Ramos (cell line): ENCODE results near the gene UNC119B.

Source experiments
- in situ Hi-C: fragments of 300-500 bp; cut with MboI; formaldehyde crosslinking; loops from one replicate; pipeline ENCODE4 v1.14.3; 2022; ENCODE audit warnings: low sequenced_read_pairs; ENCODE audit not compliant: unreplicated experiment

The UNC119B gene

DNA sequence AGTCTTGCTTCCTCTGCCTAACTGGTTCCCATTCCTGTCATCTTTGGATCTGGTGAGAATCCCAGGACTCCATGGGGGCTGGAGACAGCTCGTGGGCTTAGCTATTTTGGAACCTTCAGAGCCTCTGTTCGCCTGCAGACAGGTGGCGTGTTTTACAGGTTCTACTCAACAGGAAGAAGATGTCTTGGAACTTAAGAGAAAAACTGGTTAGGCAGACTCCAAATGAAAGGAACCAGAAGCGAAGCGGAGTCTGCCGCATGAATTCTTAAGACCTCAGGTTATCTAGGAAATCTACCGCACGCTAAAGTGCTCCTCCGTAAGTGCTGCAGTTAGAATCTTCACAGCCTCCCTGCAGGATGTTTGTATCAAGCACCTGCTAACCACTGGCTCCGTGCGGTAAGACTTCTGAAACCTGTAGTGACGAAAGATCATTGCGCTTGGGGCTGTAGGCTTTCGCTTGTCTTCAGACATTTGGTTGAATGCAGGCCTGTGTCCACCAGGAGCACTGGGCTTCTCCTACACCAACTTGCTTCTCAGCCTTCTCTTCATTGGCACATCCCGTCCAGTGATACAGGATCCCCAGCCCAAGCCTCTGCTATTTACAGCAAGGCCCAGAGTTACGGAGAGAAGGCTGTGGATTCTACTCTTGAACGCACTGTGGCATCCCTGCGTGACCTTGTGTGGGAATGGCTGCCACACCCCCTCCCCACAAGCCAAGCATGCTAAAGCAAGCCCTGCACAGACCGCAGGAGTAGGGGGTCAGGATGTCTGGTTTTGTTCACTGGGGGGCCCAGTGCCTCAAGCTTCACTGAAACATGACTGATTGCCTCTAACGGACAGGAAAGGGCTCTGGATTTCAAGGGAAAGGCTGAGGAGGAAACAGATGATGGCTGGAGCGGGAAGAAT, 50.3 kb downstream of the UNC119B start:
- in situ Hi-C loops, result no loop called here

DNA sequence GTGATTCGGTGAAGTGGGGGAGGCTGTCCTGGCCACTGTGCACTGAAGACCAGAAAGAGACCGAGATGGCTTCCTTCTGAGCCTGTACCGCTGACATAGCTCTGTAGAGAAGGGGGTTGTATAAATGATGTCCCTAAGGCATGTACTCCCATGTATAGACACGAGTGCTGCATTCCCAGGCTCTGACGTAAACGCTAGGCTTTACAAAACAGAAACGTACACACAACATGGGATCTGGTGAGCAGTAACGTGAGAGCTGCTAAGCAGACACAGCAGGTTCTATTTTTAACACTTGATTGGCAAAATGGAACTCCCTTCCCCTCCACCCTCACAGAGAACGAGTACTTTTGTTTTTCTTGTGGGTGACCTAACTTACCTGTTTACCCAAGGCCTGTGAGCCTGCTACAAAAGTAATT, 51.3 kb downstream of the UNC119B start:
- in situ Hi-C loops, result no loop called here

DNA sequence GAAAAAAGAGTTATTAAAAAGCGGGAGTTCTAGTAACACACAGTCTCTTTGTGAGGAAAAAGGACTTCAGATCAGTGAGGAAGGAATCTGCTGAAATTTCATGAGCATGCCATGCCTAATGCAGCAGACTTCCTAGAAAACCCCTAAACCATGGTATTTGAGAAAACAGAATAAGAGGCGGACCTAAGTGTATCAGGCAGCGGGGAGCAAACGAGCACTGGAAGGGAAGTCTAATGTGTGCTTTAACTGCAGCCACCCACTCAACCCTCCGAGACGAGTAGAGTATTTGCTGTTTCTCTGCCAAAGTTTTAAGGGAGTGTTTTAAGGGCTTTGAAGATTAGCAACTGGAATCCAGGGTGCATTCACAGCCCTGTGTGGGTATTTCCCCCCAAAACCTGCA, 51.8 kb downstream of the UNC119B start:
- in situ Hi-C loops, result no loop called here

DNA sequence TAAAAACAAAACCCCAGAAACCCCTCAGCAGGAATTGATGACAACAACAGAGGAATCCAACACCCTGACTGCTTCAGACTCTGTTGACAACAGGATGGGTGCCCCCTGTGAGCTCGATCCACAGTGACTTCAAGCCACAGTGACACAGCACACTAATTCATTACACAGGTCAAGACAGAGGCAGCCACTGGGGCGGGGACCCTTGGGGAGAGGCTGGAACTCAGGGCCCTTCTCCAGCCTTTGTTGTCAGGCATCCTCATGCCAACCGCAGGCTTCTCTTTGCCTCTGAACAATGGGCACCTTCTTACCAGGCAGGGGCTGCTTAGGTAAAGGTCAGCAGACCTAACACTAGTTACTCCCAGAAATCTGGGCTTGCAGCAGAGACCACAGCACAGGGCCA, 53.0 kb downstream of the UNC119B start:
- in situ Hi-C loops, result no loop called here

DNA sequence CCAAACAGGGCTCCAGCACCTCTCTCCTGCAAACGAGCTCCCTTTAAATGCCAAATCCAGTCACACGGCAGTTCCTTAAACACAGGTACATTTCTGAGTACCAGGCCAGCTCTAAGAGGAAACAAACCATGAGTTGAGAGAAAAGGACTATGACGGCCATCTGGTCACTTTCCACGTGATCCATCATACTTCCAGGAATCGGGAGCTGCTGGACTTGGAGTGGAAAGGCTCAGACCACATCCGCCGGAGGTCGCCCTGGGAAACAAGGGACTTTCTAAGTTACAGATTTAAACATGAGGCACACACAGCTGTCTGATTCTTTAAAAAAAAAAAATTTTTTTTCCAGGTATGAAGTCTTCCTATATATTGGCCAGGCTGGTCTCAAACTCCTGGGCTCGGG, 54.6 kb downstream of the UNC119B start:
- in situ Hi-C loops, result no loop called here

DNA sequence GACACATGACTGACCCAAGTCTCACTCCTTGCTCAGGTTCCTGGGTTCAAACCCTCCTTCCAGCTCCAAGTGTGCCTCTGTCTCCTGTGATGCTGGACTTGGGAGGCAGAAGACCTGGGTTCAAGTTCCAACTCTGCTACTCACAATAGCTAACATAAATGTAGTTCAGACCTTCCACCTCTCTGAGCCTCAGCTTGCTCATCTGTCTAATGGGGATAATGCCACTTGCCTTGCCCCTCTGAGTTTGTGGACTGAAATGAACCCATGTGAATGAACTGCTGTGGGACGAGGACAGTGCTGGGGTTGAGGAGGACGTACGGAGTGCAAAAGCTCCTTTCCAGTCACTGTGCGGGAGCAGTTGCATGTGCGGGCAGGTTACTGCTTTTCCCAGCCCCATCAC, 56.3 kb downstream of the UNC119B start:
- in situ Hi-C loops, result no loop called here

DNA sequence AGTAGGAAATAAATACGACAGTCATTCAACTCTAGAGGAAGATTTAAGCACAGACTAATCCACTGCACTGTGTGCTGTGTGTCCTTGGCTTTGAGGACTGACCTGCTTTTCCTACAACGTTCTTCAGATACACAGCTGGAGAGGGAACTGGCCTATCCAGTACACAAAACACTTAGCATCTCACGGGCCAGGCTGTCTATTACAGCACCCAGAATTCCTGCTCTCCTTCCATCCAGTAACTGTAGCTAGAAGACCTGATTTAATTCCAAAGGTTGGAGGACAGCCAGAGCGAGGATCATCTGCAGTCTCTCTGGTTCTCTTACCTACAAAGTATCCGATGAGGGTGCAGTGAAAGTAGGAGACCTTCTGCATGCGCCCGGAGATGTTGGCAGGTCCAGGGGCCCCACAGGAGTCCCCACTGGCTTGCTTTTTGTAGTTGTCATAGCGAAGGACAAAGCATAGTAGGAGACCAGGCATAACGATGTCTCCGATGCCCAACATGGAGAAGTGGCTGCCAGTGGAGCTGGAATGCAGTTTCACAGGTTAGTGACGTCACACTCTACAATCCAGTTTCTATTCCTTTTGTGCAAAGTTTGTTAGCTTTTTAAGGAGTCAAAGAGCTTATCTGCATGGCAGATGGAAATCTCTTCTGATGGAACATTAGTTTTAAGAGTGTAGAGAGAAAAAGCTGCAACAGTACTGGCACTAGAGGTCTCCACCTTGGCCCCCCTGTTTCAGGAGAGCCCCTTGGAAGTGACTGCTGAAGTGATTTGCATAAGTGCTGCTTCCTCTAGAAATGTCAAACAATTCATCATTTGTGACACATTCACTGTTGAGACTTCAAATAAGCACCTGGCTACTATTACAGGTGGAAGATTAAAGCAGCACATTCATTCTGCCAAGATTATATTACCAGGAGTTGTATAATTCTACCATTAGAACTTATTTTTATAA, 57.1 kb downstream of the UNC119B start:
- in situ Hi-C loops, result no loop called here

DNA sequence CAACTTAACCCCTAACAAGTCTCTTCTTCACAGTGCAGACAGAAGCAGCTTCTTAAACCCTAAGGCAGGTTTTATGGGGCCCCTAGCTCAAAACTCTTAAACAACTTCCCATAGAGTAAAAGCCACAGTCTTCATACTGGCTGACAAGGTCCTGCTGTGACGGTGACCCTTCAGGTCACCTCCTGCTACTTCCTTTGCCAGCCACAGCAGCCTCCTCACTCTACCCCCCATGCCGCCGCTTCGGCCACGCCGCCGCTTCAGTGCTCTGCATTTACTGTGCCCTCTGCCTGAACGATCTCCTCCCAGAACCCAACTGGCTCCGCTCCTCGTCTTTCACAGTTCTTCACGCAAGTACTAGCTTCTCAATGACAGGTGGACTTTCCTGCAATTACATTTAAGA, 60.8 kb downstream of the UNC119B start:
- in situ Hi-C loops, result no loop called here
